SKM-1 treated with dmso at 0.1 percent for 144 hours (cell line): ENCODE measurements around the gene KLK10.

Experiments used
- DNase-seq: peaks from one replicate; lab custom pipeline; 2025; ENCODE audit not compliant: unreplicated experiment; lab: John Stamatoyannopoulos, UW

The KLK10 gene

GRCh38 chr19:51026554-51026831 is 7.0 kb upstream of the KLK10 start, which contains the start of gene KLK11:
KLK11 (minus strand) TSS chr19:51026616; CDS start chr19:51025631, 985 bp downstream.
- DNase-seq = no peak

DNA sequence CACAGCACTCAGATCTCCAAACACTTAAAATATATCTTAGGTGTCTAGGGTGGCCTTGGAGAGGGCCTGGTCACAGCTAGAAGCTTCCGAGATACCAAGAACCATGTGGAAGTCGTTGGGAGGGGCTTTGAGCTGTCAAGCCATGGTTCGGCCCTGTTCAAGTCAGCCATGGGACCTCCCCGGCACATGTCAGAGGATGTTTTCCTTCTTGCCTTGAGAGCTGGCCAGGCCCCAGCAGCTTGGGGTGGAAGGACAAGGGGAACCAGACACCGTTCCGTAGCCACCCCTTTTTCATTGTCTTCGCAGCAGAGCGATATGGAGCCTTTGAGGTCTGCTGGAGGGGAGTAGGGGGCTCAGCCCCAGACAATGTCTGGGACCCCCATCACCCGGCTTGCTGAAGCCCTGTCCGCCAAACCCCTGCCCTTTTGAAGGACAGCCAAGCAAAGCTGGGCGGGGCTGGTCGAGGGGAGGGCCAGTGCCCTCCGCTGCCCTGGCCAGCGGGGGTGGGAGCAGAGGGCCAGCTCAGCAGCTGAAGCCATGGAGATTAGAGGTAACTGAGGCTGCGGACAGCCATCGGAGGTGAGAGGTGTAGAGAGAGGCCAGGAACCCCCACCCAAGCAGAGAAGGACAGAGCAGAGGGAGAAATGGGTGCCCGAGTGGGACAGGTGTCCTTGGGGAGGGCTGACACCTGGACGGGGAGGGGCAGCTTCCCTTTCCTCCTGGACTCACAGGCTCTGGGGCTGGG is 6.5 kb upstream of the KLK10 start:
- DNase-seq = no peak

DNA sequence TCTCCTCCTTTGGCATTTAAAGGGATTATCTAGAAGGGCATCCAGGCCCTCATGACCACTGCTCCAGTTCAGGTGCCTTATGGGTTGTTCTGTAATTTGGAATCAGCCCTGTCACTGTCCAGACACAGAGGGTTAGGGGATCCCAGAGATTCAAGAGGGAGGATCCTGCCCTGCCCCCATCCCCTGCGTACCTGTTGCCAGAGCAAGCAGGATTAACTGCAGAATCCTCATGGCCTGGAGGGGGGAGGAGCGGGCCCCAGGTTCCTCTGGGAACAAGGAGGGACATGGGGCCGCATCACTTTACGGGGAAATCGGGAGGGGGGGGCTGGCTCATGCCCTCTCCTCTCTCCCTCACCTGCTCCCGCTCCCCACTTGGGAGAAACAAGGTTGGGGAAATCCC is 5.9 kb upstream of the KLK10 start:
- DNase-seq = no peak

DNA sequence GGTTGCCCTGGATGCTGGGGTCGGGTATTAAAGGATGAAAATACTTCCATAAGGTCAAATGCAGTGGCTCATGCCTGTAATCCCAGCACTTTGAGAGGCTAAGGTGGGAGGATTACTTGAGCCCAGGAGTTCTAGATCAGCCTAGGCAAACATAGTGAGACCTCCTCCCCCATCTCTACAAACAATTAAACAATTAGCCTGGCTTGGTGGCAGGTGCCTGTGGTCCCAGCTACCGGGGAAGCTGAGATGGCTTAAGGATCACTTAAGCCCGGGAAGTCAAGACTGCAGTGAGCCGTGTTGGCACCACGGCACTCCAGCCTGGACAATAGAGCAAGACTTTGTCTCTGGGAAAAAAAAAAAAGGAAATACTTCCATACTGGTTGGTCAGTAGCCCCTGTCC is 5.4 kb upstream of the KLK10 start:
- DNase-seq = no peak

DNA sequence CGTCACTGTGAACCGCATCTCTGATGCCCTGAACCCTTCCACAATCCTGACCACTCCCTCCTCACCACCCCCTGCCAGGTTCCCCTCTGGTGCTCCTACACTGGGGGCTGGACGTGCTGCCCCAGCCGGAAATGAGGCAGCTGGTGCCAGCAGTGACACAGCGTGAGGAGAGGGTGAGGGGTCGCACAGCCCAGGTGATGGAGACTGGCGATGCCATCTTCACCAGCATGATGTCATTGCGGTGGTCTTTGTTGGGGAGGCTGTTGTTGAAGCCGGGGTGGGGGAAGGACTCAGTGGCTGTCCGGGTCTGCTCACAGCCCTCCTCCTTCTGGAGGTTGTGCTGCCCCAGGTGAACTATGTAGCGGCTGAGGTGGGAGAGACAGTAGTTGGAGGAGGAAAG is 4.4 kb upstream of the KLK10 start:
- DNase-seq = no peak

DNA sequence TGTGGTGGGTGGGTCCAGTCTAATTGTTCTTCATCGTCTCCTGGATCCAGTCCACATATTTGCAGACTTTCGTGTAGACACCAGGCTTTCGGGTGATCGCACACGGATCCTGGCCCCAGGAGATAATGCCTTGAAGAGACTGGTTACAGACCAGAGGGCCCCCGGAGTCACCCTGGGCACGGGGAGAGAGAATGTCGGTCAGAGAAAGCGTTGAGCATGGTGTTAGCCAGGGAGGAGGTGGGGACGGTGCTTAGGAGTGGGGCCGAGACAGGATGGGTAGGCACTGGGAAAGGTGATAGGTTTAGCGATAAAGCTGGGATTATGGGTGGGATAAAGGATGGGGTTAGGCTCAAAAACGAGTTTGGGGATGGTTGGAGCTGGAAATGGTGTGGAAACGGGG is 3.0 kb upstream of the KLK10 start:
- no peak for DNase-seq

DNA sequence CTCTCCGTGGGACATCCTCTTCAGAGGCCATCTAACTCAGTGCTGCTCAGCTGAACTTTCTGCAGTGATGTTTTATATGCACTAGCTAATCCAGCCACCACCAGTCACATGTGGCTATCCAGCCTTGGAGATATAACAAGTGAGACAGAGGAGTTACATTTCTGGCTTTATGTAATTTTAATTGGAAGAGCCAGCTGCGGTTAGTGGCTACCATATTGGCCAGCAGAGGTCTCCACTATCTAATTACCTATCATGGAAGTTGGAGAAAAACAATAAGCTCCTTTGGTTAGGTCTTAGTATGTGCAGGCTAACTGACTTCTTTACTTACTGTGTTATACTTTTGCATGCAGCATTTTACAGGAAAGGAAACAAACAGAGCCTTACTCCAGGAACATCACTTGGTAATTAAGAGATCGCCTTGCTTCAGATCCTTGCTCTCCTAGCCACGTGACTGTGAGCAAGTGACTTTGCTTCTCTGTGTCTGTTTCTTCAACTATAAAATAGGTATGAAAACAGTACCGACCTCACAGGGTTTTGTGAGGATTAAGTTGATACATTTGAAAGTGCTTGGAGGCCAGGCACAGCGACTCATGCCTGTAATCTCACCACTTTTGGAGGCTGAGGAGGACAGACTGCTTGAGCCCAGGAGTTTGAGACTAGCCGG is 1.6 kb upstream of the KLK10 start:
- DNase-seq = peak; percentile 13

- no peak for DNase-seq
These were observed 565 bp downstream of the KLK10 start for GRCh38 chr19:51018745-51019543.

- peak; percentile 2 for DNase-seq
These were observed 2.5 kb downstream of the KLK10 start for GRCh38 chr19:51016798-51017683.

- no peak for DNase-seq
These were observed 3.7 kb downstream of the KLK10 start for GRCh38 chr19:51015691-51016267.

DNA sequence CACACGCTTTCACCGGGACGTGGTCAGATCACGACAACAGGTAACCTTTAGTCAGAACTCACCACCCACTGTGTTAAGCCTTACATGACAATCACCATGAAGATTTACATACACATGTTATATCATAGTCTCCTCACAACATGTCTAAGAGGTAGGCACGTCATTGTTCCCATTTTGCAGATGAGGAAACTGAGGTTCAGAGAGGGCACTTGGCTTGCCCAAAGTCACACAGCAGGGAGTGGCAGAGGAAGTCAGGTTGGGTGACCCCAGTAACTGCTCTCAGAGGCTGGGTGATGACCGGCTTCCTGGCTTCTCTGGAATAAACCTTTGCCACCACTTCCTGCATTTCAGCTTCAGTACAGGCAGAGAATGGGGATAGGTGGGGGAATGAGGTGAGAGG is 5.3 kb downstream of the KLK10 start:
- no peak for DNase-seq

- no peak for DNase-seq
These were observed 6.8 kb downstream of the KLK10 start for GRCh38 chr19:51012661-51013190.

DNA sequence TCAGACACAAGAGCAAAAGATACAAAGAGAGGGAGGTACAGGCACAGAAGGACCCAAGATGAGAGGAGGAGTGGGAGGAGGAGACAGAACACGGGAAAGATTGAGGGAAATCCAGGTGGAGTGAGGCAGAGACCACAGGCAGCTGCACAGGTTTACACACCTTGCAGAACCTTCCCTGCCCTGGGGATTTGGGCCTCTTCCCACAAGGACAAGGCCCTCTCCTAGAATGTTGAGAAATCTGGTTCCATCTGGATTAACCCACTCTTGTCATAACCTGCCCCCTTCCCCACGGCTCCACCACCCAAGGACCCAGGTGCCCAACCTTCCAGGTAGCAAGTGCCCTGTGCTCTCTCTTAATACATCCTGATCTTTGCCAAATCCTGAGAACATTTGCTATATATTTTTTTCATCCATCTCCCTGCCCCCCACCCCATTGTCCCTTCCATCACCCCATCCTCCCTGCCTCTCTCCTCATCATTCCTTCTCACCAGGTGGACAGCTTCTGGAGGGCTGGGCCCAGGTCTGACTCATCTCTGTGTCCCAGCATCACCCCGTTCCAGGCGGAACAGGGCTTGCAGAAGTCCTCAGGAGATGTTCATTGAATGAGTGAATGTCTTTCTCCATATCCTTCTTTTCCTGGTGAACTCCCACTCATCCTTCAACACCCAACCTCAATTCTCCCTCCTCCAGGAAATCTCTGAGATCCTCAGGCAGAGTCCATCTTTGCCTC is 9.3 kb downstream of the KLK10 start:
- no peak for DNase-seq

- no peak for DNase-seq
These were observed 10.2 kb downstream of the KLK10 start for GRCh38 chr19:51009061-51009891.

- no peak for DNase-seq
These were observed 12.0 kb downstream of the KLK10 start for GRCh38 chr19:51007488-51007887.

GRCh38 chr19:51006406-51006805 is 13.1 kb downstream of the KLK10 start:
- DNase-seq = no peak

DNA sequence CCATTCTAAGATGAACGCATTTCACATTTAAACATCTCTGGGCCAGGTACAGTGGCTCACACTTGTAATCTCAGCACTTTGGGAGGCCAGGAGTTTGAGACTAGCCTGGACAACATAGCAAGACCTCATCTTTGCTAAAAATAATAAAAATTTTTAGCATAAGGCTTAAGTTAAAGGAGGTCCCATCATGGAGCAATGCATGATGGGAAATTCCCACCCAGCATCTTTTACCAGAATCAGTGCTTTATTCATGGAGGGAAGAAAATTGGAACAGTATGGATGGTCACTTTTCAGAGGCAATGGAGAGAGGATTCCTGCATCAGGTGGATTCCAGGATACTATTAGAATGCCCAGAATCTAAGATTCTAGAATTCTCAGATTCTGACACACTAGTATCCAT is 14.3 kb downstream of the KLK10 start:
- DNase-seq = no peak

DNA sequence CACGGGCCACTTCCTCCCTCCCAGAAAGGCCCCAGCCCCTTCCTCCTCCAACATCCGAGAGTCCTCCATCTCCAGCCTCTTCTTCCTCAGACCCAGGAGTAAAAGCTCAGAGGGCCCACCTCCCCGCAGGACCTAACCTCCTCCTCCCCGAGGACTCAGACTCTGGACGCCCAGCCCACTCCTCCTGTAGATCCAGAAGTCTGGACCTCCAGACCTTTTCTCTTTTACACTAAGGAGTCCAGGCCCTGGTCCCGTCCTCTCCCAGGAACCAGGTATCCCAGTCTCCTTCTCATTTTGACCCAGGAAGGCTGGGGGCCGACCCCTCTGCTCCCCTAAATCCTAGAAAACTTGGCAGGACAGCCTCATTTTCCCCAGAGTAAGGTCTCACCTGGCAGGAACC is 16.2 kb downstream of the KLK10 start:
- DNase-seq = no peak
